ENCODE data around the gene PSMB5.

PSMB5 gene

GRCh38 chr14:23058654-23059504 is 24.2 kb upstream of the PSMB5 start:
- no peak for DNase-seq (ENCODE audit: low read depth)
- H3K4me3 ChIP-seq (replicated peaks; ENCODE audit: low read depth, low read length), result no peak overlapping the region
- TF ChIP-seq CTCF (IDR thresholded peaks at IDR 0.05; ENCODE audit: low read length, missing control alignments), result no peak

GRCh38 chr14:23057757-23058653 is 23.3 kb upstream of the PSMB5 start:
- H3K4me3 ChIP-seq (replicated peaks; ENCODE audit: low read depth, low read length), result peak overlapping the region; percentile 55
- TF ChIP-seq CTCF (IDR thresholded peaks at IDR 0.05; ENCODE audit: low read length, missing control alignments), result peak; percentile 87
- peak; percentile 86 for DNase-seq (ENCODE audit: low read depth)

GRCh38 chr14:23056956-23057756 is 22.5 kb upstream of the PSMB5 start, which contains the start of gene CDH24:
TSS of gene CDH24 (minus strand) at chr14:23057520. CDS start at chr14:23055733, 1,787 bp downstream.
- peak within 1 kb of the TSS; percentile 55 for H3K4me3 ChIP-seq (replicated peaks; ENCODE audit: low read depth, low read length)
- no peak for TF ChIP-seq CTCF (IDR thresholded peaks at IDR 0.05; ENCODE audit: low read length, missing control alignments)
- peak; percentile 65 for DNase-seq (ENCODE audit: low read depth)

GRCh38 chr14:23056145-23056955 is 21.6 kb upstream of the PSMB5 start:
- H3K4me3 ChIP-seq (replicated peaks; ENCODE audit: low read depth, low read length), result peak overlapping the region; percentile 55
- peak; percentile 74 for TF ChIP-seq CTCF (IDR thresholded peaks at IDR 0.05; ENCODE audit: low read length, missing control alignments)
- DNase-seq (ENCODE audit: low read depth), result peak; percentile 65

GRCh38 chr14:23055621-23056144 is 21.0 kb upstream of the PSMB5 start:
- no peak for DNase-seq (ENCODE audit: low read depth)
- no peak overlapping the region for H3K4me3 ChIP-seq (replicated peaks; ENCODE audit: low read depth, low read length)
- no peak for TF ChIP-seq CTCF (IDR thresholded peaks at IDR 0.05; ENCODE audit: low read length, missing control alignments)

Data from fibroblast of pulmonary artery (primary cell).